NOMO-1 treated with dmso at 0.1 percent for 144 hours (cell line): Measurements from ENCODE around the gene SYCE3.
A peak's percentile ranks its signal among the peaks of the same experiment; 100 is the strongest.
"Not testable (repeated sequence)": the region's sequence is repeated elsewhere in the genome, so short reads cannot be mapped to it uniquely, and the experiment has no call there.

Experiments
- DNase-seq: peaks from one replicate; lab custom pipeline; 2025; ENCODE audit not compliant: unreplicated experiment; lab: John Stamatoyannopoulos, UW

SYCE3 gene

DNA sequence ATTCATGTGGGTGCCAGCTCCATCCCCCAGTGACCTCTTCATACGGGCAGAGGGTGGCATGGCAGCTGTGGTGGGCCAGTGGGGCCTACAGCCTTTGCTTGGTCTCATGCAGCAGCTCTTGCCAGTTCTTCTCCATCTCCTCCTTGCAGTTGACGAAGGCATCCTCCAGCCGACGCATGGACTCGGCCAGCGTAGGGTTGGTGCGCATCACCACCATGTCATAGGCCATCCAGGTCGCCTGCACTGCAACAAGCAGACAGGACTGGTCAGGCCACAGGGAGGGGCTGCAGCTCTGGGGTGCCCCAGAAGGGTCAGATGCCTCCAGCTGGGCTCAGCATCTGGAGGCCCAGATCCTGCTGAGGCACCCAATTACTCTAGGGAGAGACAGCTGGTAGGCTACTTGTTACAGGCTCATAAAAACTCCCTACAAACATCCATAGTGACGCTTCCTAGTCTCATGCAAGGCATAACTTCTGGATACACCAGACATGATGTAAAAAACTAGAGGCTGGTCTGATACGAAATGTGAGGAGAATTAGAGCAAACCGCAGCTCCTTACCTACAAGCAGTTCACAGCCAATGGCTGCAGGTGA, 11.5 kb downstream of the SYCE3 start:
- DNase-seq: no peak

DNA sequence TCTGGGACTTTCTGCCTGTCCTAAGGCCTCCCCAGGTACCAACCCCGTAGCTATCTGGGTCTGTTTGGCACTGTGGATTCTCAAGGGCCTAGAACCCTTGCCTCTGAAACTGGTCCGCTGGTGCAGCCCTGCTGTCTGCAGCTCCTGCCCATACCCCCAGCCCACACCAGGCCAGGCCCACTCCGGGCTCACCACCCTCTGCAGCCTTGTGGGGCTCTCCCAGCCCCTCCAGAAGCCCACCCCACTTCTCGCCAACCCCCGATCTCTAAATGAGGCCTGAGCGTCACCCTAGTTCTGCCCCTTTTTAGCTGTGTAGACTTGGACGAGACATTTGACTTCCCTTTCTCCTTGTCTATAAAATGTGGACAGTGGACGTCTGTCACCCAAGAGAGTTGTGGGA, 12.3 kb downstream of the SYCE3 start:
- DNase-seq: no peak

DNA sequence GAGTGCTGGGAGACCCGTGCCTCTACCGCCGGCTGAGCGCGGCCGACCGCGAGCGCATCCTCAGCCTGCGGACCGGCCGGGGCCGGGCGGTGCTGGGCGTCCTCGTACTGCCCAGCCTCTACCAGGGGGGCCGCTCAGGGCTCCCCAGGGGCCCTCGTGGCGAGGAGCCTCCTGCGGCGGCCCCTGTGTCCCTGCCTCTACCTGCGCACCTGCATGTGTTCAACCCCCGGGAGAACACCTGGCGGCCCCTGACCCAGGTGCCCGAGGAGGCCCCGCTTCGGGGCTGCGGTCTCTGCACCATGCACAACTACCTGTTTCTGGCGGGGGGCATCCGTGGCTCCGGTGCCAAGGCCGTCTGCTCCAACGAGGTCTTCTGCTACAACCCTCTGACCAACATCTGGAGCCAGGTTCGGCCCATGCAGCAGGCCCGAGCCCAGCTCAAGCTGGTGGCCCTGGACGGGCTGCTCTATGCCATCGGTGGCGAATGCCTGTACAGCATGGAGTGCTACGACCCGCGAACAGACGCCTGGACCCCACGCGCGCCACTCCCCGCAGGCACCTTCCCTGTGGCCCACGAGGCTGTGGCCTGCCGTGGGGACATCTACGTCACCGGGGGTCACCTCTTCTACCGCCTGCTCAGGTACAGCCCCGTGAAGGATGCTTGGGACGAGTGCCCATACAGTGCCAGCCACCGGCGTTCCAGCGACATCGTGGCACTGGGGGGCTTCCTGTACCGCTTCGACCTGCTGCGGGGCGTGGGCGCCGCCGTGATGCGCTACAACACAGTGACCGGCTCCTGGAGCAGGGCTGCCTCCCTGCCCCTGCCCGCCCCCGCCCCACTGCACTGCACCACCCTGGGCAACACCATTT, 13.6 kb downstream of the SYCE3 start:
- DNase-seq: no peak

DNA sequence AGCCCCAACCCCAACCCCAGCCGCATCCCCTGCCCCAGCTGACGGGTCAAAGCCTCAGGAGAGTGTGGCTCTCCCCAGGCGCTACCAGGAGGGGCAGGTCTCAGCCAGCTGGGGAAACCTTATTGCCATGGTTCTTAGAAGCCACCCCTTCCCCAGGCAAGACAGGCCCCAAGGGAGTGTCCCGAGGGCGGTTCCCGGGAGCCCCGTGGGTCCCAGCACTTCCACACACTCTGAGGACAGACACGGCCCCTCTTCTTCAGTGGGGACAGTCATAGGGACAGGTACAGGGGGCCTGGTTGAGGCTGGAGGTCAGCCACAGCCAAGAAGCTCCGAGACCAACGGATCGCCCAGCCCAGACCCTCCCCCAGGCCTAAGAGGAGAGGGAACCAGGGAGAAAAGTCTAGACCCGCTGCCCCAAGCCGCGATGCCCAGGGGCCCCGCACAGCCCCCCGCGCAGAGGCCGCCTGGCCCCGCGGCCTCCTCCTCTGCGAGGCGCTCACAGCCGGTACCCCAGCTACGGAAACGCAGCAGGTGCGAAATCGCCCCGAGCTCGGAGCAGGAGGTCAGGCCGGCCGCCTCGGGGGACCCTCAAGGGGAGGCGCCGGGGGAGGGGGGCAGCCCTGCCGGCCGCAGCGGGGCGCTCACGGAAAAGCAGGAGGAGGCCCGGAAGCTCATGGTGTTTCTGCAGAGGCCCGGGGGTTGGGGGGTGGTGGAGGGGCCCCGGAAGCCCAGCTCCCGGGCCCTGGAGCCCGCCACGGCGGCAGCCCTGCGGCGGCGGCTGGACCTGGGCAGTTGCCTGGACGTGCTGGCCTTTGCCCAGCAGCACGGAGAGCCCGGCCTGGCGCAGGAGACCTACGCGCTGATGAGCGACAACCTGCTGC, 14.4 kb downstream of the SYCE3 start:
- DNase-seq: no peak

DNA sequence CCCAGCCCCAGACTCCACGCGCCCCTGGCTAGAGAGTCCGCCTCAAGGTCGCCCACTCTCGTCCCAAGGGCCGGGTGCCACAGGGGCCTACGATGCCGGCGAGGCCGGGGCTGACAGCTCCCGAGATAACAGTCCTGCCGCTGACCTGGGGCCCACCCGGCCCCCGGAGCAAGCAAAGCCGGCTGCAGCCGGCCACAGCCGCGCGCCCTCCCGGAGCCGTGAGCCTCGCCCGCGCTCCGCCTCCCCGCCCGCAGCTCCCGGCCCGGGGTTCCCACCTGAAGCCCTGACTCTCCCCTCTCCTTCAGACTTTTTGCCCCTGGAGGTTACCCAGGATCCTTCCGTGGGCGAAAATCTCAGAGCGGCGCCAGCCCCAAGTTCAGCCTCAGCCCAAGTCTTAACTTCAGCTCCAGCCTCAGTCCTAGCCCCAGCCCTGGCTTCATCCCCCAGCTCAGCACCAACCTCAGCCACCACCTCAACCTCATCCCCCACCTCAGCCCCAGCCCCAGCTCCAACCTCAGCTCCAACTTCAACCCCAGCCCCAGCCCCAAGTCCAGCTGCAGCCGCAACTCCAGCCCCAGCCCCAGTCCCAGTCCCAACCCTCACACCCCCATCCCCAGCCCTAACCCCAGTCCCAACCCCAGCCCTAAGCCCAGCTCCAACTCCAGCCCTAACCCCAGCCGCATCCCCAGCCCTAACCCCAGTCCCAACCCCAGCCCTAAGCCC, 15.3 kb downstream of the SYCE3 start:
- no peak for DNase-seq

DNA sequence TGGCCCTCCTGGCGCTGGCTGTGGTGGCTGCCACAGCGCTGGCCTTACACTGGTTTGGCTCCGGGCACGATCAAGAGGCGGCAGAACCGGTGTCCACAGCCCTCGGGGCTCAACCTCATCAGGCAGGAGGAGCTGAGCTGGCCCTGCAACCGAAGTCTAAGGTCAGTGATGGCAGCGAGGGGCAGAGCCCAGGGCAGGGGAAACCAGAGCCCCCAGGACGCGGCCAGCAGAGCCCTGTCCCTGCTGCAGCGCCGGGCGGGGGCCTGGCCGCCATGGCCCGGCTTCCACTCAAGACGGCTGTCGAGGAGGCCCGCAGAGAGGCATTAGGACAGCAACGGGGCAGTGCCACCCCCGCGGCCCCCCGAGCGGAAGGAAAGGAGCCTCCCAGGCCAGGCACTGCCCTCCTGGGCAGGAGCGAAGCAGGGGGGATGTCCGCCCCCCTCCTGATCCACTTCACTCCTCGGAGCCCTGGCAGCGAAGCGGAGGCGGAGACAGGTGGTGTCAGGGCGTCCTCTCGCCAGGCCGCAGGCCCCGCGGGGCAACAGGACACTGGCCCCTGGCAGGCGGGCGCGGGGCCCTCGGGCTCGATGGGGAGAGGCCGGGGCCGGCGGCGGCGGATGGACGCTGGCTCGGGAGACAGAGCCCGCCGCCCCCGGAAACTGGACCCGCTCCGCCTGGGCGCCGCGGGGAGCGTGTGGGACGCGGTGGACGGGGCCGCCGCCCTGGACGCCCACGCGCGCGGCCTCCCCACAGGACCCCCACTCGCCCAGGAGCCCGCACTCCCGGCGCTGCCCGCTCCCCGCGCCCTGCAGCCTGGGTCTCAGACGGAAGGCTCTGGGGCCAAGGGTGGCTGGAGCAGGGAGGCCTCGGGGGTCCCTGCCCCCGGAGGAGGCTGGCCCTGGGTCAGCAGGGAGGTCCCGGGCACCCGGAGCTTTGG, 16.1 kb downstream of the SYCE3 start:
- DNase-seq: no peak

DNA sequence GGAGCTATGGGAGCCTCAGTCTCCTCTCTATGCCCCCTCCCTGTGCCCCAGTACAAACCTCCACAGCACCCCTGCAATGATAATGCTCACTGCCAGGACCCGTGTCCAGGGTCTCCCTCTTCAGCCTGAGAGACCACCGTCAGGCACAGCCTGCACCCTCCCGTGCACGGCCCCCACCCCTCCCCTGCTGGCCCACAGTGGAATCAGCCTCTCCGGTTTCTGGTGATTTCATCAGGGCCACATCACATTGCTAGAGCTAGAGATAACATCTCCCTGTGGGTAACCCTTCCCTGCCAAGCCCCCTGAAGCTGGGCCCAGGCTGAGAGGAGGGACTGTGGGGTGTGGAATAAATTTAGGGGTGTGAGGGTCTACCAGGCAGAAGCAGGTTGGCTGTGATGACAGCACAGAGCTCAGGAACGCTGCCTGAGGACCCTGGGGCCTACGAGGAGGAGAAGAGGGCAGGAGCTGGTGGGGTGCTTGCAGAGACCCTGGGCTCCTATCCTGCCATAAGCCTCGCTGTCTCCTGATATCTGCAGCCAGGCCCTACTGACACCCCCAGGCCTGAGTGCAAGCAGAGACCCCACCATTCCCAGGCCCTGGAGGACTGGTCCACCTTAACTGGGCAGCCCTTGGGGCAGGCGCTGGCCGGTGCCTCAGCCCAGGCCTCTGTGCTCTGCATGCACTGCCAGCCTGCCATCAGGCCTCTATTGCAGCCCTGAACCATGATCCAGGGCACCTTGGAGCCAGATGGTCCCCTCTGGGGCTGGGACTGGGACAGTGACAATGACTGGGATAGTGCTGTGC, 17.0 kb downstream of the SYCE3 start, which contains the start of gene KLHDC7B:
Gene KLHDC7B (plus strand): TSS at position 378 of the 804 bp plus-strand sequence. CDS start 345 bp downstream, at position 723.
- no peak for DNase-seq

DNA sequence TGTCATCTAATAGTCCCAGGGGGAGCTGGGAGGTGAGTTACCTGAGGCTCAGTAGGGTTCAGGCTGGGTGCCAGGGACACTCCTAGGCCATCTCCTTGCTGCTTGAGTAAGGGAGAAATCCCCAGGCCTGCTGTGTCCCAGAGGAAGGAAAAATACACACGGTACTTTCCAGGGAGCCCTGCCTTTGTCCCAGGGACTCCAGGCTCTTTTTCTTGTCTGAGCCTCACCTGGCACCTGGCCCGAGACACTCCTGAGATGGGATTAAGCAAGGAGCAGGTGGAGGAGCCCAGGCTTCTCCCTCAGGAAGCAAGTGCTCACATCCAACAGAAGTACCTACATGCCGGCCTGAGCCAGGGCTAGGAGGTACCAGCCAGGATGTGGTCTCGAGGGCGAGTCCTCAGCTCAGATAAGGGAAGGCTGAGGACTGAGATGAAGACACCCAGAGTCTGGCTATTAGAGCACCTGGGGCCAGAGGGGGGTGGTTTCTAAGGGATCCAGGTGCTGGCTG, 17.9 kb downstream of the SYCE3 start:
- no peak for DNase-seq

DNA sequence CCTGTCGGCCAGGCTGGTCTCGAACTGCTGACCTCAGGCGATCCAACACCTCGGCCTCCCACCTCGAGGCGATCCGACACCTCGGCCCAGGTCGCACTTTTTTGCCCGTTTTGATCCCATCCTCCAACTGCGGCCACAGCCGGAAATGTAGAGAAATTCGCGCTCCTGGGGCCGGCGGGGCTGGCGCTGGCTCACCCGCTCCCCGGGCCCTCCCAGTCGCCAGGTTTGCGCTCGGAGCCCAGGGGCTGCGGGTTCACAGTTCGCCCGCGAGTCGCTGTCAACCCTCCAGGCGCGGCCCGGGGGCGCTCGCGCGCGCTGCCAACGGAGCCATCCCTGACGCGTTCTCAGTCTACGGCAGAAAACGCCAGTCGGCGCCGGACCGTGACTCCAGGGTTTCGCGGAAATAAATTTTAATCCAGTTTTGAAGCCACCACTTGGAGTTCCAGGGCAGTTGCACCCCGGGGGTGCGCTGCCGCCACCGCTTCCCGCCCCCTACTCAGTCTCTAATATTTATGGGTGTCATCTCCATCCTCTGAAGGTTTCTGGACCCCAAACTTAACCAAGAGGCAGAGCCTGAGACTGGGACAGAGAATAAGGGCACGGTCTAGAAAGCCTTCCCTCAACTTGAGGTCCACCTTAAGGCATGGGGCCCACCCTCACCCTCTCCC, 18.5 kb downstream of the SYCE3 start:
- peak; percentile 69 for DNase-seq

DNA sequence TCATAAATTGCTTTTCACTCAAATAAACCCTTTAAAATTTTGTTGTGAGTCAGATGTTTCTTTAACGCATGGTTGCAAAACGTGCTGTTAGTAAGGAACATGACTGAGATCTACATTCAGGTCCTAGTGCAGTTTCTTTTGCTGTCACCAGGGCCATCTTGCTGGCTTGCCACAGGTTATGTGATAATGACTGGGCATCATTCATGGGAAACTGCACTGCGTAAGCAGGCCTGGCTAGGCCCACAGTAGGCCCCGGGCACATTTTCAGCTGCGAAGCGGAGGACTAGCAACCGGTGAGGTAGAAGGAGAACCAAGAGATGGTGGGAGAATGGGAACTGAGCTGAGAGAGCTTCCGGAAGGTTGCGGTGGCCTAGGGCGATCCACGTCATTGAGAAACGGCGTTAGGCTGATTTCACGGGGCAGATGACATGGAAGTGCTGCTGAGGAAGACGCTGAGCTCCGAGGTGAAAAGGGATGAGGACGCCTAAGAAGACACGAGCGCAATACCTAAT, 20.2 kb downstream of the SYCE3 start:
- DNase-seq: peak; percentile 74

DNA sequence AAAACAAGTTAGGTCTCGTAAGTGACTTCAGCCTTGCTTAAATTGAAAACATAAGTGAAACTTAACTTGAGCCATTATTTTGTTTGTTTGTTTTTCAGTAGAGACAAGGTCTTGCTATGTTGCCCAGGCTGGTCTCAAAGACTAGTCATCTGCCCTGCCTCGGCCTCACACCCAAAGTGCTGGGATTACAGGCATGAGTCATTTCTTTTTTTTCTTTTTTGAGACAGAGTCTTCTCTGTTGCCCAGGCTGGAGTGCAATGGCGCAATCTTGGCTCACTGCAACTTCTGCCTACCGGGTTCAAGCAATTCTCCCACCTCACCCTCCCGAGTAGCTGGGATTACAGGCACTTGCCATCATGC, 21.1 kb downstream of the SYCE3 start:
- peak; percentile 58 for DNase-seq

DNA sequence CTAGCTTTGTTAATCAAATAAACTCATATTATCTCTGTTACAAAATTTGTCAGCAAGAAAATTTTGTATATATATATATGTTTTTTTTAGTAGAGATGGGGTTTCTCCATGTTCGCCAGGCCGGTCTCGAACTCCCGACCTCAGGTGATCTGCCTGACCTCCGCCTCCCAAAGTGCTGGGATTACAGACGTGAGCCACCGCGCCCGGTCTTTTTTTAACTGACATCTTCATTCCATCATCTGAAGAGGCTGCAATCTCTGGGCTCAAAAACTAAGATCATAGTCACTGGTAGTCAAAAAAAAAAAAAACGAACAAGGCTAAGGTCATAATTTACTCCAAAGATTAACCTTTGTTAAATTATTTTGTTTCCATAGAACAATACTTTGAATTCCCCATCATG, 22.3 kb downstream of the SYCE3 start:
- no peak for DNase-seq

DNA sequence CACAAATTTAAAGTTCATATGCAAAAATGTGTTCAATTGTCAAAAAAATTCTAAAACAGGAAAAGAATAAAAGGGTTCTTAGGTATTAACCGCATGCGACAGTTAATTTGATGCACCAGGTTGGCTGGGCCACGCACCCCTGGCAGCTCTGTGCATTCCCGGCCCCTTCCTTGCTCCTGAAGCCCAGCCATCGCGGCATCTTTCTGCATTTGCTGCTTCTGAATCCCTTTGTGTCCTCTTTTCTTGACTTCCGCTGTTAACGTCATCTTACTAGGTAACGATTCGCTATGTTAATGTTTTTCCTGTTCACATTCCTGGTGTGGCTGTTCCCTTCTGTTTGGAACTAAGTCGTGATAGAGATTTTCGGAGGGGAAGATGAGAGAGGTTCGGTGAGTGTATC, 25.0 kb downstream of the SYCE3 start:
- no peak for DNase-seq

DNA sequence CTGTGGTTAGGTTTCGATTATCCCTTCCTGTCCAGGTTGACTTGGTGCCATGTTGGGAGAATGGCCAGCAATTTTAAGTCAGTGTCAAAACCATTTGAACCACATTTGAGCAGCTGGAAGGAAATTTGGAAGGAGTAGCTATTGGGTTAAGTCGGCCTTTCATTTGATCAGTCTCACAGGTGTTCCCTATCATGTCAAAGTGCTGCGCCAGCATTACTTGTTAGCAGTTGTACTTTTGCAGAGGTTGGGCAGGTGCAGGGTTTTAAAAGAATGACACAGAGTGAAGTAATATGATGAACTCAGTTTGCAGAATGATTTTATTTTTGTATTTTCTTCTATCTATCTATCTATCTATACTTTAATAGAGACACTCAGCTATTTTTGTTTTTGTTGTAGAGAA, 26.5 kb downstream of the SYCE3 start:
- DNase-seq: no peak

DNA sequence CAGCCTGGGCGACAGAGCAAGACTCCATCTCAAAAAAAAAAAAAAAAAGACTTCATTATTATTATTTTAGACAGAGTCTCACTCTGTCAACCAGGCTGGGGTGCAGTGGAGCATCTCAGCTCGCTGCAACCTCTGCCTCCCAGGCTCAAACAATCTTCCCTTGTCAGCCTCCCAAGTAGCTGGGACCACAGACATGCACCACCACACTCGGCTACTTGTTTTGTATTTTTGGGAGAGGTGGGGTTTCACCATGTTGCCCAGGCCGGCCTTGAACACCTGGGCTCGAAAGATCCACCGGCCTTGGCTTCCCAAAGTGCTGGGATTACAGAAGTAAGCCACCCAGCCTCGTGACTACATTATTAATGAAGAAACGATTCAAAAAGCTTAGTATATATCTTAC, 27.6 kb downstream of the SYCE3 start:
- DNase-seq: no peak

DNA sequence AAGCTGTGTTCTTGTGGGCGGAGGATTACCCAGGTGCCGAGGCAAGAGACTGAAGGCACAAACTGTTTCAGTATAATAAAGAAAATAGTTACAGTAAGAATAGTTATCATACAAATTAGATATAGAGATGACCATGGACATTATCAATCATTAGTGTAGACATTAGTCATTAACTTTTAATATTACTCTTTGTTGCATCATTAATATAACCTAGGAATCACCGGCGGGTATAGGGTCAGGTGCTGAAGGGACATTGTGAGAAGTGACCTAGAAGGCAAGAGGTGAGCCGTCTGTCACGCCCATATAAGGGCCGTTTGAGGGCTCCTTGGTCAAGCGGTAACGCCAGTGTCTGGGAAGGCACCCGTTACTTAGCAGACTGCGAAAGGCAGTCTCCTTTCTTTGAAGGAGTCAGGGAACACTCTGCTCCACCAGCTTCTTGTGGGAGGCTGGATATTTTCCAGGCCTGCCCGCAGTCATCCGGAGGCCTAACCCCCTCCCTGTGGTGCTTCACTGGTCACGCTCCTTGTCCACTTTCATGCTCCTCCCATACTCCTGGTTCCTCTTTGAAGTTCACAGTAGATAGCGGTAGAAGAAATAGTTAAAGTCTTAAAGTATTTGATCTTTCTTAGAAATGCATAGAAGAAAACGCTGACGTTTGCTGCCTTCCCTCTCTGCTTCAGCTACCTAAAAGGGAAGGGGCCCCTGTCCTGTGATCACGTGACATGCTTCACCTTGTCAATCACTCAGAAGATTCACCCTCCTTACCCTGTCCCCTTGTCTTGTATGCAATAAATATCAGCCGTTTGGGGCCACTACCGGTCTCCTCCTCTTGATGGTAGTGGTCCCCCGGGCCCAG, 28.6 kb downstream of the SYCE3 start:
- not testable (repeated sequence) for DNase-seq
